ENCODE data around the gene MAML3.

DNA sequence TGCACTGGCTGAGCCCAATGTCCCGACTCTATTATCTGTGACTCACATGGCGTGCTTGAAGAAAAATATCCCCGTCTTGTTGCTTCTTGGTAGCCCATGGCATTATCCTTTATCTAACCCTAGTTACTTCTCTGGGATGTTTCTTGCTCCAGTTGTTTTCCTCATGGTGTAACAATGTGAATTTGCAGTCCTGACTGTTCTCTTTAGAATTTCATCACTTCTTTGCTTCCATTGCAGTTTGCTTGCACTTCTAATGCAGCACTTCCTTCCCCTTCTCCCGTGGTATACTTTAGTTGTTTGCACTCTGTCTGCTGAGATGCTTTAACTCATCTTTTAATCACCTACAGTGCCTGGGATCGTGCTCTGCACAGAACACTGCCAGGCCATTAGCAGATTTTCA is 126.9 kb downstream of the MAML3 start:
- no peak for TF ChIP-seq POLR2A (IDR thresholded peaks at IDR 0.05; ENCODE audit: low read length)
- no peak for TF ChIP-seq GATA1 (IDR thresholded peaks at IDR 0.05; ENCODE audit: low read depth, low read length)
